HG02981 (cell line): ENCODE results near the gene IPO5.

Experiments used
- ATAC-seq: cut with Tn5 transposase; IDR thresholded peaks from one replicate; pipeline ENCODE4 v1.9.1; 2021; ENCODE audit warnings: mild to moderate bottlenecking, moderate library complexity; ENCODE audit not compliant: unreplicated experiment

IPO5 gene

DNA sequence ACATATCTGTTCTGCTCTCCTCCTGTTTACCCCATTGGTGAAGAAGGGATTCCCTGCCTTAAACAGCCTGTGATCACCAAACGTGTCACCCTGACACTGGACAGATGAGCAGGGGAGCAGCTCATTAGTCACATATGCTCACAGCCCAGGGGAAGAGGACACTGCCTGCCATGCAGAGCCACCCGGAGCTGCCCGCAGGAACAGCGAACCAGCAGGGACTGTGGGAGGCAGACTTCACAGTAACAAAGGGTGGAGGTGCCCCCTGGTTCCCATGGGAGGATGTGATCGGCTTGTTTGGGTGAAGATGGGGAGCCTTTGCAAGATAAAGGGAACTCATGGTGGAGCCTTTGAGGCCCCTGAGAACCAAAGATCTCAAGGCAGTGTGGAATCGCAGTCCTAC is 100.8 kb downstream of the IPO5 start:
- no peak for ATAC-seq

DNA sequence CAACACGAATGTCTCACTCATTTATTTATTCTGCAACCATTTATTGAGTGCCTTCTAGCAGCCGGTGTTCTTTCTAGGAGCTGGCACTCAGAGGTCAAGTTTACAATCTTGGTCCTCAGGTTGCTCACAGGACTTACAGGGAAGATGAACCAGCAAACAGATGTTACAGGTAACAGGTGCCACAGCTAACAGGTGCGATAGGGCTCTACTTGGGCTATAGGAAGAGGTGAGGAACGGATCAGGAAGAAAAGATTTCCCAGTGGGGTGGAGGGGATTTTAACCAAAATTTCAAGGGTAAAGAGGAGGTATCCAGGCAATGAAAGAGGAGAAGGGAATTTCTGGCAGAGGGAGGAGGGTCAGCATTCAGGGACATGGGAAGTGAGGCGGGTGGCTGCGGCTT is 102.1 kb downstream of the IPO5 start:
- no peak for ATAC-seq

DNA sequence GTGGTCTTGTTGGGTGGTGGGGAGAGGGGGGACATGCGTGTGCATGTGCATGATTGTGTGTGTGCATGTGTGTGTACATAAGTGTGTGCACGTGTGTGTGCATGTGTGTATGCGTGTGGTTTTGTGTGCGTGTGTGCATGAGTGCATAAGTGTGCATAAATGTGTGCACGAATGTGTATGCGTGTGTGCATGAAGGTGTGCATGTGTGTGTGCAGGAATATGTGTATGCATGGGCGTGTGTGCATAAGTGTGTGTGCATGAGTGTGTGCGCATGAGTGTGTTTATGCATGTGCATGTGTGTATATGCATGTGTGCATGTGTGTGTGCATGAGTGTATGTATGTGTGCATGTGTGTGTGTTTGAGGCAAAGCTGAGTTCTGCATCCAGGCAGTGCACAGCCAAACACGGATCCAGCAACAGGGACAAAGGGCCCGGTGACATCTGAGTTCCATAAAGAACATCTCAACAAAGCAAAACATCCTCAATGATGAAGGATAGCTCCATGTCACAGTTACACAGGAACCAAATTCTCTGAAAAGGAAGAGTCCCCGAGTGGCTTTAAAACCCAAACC is 103.5 kb downstream of the IPO5 start:
- no peak for ATAC-seq

DNA sequence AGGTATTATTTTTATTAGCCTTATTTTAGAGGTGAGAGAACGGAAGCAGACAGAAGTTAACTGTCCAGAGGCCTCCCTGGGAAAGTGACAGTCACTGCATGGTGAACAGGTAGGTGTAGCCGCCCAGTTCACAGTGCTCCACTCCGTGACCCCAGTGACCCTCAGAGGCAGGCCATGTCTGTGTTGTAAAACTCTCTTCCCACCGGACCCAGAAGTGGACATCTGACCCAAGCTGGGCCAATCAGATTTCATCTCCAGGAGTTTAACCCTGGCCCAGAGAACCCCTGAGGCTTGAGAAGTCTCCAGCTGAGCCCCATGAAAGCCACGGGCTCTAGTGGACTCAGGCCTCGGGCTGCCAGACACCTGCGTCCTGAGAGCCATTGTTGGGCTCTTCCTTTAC is 105.8 kb downstream of the IPO5 start:
- no peak for ATAC-seq

DNA sequence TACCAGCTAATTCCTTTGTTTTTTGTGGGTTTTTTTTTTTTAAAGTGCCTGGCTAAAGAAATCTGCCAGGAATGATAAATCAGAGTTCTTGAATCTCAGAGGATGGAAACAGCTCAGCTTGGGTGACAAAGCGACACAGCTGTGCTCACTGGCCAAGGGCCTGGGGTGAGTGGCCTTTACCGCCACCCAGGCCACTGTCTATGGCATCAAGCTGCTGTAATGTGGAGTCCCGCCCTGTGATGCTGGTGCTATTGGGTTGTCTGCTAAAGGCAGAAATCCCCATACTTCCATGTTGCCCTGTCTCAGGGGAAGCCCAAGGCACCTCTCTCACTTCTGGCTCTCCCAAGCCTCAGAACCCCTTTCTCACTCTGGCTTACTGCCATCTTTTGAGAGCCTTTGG is 106.8 kb downstream of the IPO5 start:
- no peak for ATAC-seq

DNA sequence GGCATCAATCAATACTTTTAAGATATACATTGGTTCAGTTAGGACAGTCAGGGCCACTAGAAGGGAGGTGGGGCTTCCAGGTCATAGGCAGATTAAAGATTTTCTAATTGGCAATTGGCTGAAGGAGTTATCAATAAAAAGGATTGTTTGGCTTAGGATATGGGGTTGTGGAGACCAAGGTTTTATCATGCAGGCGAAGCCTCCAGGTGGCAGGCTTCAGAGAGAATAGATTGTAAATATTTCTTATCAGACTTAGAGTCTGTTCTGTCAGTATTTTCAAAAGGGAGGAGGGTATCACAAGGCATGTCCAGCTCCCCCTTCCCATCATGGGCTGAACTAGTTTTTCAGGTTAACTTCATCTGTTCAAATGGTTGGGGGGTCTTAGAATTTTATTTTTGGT is 112.0 kb downstream of the IPO5 start:
- no peak for ATAC-seq

DNA sequence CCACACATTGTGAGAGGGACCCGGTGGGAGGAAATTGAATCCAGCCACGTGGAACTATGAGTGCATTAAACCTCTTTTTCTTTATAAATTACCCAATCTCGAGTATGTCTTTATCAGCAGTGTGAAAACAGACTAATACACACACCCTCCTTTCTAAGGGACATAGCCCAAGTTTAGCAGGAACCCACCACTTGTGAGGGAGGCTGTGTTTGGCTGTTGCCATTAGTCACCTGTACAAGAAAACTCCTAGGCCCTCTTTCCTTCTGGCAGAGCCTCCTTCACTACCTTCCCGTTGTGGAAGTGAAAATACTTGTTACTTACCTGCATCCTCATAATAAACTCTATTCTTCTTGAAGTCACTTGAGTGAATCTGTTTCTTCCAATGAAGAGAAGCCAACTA is 113.2 kb downstream of the IPO5 start:
- no peak for ATAC-seq

DNA sequence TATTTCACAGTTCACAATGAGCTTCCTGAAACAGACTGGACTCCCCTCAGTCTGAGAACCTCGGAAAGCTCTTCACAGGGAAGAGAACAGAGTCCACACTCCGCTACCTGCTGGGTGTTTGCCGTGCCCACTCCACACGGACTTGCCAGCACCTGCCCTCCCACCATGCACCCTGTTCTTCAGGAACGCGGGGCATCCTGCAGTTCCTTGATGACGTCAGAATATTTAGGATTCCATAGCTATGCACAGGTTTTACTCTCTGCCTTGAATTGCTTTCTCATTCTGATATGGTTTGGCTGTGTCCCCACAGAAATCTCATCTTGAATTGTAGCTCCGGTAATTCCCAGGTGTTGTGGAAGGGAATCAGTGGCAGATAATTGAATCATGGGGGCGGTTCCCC is 115.0 kb downstream of the IPO5 start:
- no peak for ATAC-seq

DNA sequence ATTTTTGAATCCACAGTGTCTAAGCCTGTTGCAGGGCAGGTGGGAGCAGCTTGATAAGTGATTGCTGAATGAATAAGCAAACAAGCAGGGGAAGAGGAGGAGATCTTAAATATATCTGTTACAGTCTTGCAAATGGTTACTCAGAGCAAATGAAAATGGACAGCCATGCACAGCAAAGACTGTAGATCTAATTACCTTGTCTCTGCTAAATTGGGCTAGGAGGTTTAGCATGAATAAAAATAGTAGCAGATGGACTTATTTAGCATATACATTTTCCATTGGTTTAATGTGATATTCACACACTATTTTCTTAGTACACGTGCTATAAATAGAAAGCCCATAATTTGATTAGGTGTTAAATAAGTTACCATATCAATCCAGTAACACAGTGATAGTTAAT is 116.5 kb downstream of the IPO5 start:
- ATAC-seq: no peak

DNA sequence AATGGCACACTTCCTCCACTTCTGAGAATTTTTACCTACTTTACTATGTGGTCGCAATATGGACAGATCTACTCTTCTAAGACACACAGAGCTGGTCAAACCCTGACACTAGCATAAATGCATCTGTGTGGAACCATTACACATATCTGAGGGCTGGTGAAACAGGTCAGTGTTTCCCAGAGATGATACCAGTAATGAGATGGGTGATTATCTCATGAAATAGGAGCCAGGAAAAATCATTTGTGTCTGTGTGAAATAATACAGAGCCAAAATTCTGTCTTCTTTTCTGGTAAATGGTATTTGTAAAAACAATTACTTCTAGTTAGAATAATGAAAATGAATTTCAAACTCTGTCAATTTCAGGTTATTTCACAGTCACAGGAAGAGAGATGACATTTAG is 117.8 kb downstream of the IPO5 start:
- ATAC-seq: no peak

DNA sequence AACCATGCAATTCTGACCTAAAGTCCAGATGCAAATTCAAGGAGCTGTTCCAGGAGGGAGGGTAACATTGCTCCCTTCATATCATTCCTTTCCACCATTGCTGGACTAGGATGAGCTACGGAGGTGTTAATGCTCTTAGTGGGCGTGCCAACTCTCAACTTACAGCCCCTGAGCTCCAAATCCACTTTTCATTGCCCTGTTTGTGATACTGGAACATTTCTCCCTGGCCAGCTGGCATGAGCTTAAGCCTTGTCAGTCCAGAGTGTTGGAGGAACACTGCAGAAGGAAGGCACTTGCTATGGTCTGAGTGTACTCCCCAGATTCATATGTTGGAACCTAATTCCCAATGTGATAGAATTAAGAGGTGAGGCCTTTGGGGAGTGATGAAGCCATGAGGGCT is 119.0 kb downstream of the IPO5 start:
- ATAC-seq: no peak
